HPDE6-E6E7 (cell line): Measurements from ENCODE around the gene CCDC158.
"Not testable (repeated sequence)": the region's sequence is repeated elsewhere in the genome, so short reads cannot be mapped to it uniquely, and the experiment has no call there.

Experiments
- DNase-seq: peaks from one replicate; pipeline ENCODE4 v3.0.0; 2011; ENCODE audit warnings: missing footprints; ENCODE audit errors: extremely low spot score

CCDC158 gene

GRCh38 chr4:76373919-76374552 lies 46.9 kb downstream of the CCDC158 start:
- no peak for DNase-seq

- DNase-seq, result no peak
These were observed 54.2 kb downstream of the CCDC158 start for GRCh38 chr4:76366737-76367136.

GRCh38 chr4:76365636-76366035 lies 55.3 kb downstream of the CCDC158 start:
- no peak for DNase-seq

GRCh38 chr4:76364763-76365162 lies 56.2 kb downstream of the CCDC158 start:
- DNase-seq, result no peak

GRCh38 chr4:76363556-76364290 lies 57.2 kb downstream of the CCDC158 start:
- DNase-seq, result no peak

GRCh38 chr4:76361689-76362412 lies 59.1 kb downstream of the CCDC158 start:
- DNase-seq, result no peak

- DNase-seq, result not testable (repeated sequence)
These were observed 61.0 kb downstream of the CCDC158 start for GRCh38 chr4:76359881-76360466.

- DNase-seq, result no peak
These were observed 63.0 kb downstream of the CCDC158 start for GRCh38 chr4:76357981-76358380.

GRCh38 chr4:76354517-76355473 lies 66.1 kb downstream of the CCDC158 start:
- DNase-seq, result no peak

GRCh38 chr4:76342803-76343202 lies 78.1 kb downstream of the CCDC158 start:
- no peak for DNase-seq

- DNase-seq, result no peak
These were observed 78.8 kb downstream of the CCDC158 start for GRCh38 chr4:76342191-76342590.

GRCh38 chr4:76341063-76341462 lies 79.9 kb downstream of the CCDC158 start:
- peak; percentile 40 for DNase-seq

- DNase-seq, result no peak
These were observed 81.6 kb downstream of the CCDC158 start for GRCh38 chr4:76339364-76339763.

GRCh38 chr4:76334885-76335284 lies 86.1 kb downstream of the CCDC158 start:
- DNase-seq, result no peak

GRCh38 chr4:76326515-76326914 lies 94.4 kb downstream of the CCDC158 start:
- DNase-seq, result no peak

- no peak for DNase-seq
These were observed 95.9 kb downstream of the CCDC158 start for GRCh38 chr4:76325072-76325471.

GRCh38 chr4:76322236-76322635 lies 98.7 kb downstream of the CCDC158 start:
- DNase-seq, result no peak

GRCh38 chr4:76316131-76316530 lies 104.8 kb downstream of the CCDC158 start:
- no peak for DNase-seq

GRCh38 chr4:76315267-76315918 lies 105.5 kb downstream of the CCDC158 start:
- no peak for DNase-seq

- DNase-seq, result no peak
These were observed 107.4 kb downstream of the CCDC158 start for GRCh38 chr4:76313547-76313946.

- DNase-seq, result no peak
These were observed 108.5 kb downstream of the CCDC158 start for GRCh38 chr4:76312457-76312856.
